Measurements from ENCODE around the gene ABTB2.

The ABTB2 gene

DNA sequence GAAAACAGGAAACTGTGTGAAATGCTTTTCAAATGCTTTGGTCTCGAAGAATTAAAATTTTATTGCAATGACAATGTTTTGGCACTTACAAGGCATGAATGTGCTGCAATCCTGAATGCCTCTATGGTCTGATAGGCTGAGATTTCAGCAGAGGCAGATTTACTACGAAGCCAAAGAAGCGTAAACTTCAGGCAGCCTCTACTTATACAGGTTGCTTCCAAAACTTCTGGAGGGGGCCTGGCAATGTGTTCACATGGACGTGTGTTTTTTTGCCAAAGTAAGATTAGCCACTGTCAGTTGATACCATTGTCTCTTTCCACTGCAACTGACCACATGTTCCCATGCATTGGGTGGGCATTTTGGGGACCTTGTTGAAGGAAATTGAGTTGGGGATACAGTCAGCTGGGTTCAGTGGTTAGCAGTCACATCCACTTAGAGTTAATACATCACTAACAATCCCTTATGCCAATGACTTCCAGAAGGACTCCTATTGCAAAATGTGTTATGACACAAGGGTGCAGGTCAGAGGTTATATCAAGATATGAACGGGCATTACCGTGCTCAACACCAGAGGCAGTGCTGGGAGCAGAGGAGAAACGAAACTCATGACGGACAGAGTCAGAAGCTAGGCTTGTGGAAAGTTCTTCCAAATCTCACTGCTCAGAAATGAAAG lies 48.8 kb downstream of the ABTB2 start:
- TF ChIP-seq, protein P1, sequence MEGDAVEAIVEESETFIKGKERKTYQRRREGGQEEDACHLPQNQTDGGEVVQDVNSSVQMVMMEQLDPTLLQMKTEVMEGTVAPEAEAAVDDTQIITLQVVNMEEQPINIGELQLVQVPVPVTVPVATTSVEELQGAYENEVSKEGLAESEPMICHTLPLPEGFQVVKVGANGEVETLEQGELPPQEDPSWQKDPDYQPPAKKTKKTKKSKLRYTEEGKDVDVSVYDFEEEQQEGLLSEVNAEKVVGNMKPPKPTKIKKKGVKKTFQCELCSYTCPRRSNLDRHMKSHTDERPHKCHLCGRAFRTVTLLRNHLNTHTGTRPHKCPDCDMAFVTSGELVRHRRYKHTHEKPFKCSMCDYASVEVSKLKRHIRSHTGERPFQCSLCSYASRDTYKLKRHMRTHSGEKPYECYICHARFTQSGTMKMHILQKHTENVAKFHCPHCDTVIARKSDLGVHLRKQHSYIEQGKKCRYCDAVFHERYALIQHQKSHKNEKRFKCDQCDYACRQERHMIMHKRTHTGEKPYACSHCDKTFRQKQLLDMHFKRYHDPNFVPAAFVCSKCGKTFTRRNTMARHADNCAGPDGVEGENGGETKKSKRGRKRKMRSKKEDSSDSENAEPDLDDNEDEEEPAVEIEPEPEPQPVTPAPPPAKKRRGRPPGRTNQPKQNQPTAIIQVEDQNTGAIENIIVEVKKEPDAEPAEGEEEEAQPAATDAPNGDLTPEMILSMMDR (IDR thresholded peaks at IDR 0.05; ENCODE audit: extremely low read depth, missing control alignments) = no peak
- DNase-seq (ENCODE audit: low spot score) = no peak

DNA sequence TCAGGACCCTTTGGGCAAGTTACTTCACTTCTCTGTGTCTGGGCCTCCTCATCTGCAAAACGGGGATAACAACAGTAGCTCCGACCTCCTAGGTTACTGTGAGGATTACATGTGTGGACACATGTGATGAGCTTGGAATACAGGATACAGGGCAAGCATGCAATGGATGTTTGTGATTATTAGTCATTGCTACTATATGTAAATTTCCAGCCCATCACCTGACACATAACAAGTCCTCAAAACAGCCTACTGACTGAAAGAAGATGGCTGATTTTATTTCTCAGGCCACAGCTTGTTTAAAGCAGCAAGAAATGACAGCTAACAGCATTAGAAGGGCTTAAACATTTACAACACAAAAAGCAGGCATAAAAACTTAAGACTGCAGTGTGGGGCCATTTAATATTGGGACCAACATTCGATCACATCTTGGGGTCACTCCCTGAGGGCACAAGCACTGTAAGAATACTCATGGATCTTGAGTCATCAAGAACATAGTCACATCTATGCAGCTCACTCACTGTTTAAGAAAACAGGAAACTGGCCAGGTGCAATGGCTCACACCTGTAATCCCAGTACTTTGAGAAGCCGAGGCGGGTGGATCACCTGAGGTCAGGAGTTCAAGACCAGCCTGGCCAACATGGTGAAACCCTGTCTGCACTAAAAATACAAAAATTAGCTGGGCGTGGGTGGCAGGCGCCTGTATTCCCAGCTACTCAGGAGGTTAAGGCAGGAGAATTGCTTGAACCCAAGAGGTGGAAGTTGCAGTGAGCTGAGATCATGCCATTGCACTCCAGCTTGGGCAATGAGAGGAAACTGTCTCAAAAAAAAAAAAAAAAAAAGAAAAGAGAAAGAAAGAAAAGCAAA lies 49.5 kb downstream of the ABTB2 start:
- no peak for DNase-seq (ENCODE audit: low spot score)

DNA sequence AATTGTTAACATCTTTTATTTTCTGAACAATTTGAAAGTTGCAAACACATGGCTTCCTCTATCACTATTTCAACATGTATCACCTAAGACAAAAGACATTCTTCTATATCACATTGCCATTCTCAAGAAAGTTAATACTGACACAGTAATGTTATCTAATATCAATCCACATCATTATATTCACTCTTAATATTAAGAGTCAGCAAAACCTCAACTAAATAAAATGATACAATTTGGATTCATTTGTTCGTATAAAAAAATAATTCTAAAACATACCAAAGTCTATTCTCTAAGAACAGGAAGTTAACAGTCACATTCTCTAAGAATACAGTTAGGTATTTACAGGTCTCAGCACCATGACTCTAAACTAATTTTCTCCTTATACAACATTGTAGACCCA lies 52.0 kb downstream of the ABTB2 start:
- DNase-seq (ENCODE audit: low spot score) = no peak
- TF ChIP-seq, protein P1 (IDR thresholded peaks at IDR 0.05; ENCODE audit: extremely low read depth, missing control alignments) = no peak

More for the DNA sequence above, 49.5 kb downstream of the ABTB2 start:
- TF ChIP-seq, protein P1 (IDR thresholded peaks at IDR 0.05; ENCODE audit: extremely low read depth, missing control alignments) = no peak

DNA sequence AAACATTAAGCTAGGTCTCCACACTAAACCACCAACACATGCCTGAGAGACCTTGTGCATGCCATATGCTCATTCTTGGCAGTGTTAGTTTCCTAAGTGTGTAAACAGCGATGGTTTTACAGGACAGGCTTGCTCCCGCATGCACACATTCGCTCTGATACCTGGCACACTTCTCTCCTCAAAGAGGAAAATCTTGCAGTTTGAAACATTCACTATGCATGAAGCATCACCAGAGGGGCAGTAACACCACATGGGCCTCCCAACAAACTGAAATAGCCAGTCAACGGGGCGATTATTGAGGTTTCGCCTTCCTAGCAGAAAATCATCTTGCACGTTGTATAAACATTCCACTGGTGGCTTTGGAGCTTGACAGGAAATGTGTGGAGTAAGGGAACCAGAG lies 52.6 kb downstream of the ABTB2 start:
- TF ChIP-seq, protein P1 (IDR thresholded peaks at IDR 0.05; ENCODE audit: extremely low read depth, missing control alignments) = no peak
- no peak for DNase-seq (ENCODE audit: low spot score)

DNA sequence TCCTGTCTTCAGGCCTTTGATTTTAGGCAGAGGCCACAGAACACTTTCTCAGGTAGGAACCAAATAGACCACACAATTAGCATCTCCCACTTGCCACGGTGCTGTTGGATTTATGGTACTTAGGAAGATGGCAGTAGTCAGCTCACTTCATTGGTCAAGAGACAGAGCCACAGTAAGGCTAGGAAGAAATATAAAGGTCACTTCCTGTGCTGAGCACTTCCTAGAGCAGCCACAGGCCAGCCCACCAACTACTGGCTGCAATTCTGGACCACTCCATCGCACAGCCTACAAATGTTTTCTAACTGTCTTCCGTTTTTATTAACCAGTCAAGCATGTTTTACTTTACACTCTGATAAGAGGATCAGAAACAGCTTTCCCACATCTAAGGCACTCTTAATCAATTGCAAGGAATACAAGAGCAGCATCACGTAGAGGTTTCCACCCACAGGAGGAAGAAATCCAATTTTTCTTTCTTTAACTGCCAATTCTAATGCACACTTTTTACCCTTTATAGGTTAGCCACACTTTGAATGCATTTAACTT lies 54.7 kb downstream of the ABTB2 start:
- TF ChIP-seq, protein P1 (IDR thresholded peaks at IDR 0.05; ENCODE audit: extremely low read depth, missing control alignments) = no peak

DNA sequence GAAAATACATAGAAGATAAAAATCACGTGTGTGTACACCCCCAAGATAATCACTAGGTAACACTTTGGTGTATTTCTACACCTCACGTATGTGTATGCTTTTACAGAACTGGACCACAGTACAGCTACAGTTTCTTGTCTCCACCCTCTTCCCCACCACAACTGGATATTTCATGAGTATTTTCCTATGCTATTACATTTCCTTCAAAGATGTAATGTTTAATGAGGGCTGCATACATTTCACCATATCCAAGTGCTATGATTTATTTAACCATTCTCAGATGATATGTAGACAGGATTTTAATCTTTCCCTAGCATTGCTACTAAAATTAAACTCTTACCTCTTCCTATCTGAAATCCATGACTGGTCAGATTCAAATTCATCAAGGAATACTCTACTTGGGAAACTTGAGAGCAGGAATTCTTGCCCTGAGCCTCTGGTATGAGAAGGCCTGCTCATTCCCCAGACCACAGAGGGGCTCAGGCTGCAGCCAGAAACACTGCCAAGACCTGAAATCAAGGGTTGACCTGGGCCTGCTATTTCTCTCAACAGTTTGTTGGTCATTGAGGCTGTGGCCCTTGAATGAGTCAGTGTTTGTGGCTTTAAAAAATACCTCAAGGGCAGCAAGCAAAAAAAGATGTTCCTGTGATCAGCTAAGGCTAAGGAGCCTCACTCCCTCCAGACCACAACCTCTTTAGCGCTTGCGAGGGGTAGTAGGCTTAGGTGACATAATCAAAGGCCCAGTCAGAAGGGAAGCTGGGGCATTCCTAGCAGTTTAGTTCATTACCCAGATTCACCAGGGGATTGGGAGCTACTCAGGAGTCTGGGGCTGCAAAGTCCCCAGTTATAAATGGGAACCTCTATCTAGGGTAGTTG lies 55.5 kb downstream of the ABTB2 start:
- DNase-seq (ENCODE audit: low spot score) = peak; percentile 41
- TF ChIP-seq, protein P1 (IDR thresholded peaks at IDR 0.05; ENCODE audit: extremely low read depth, missing control alignments) = no peak

More for the DNA sequence above, 54.7 kb downstream of the ABTB2 start:
- no peak for DNase-seq (ENCODE audit: low spot score)

All from GM20000 (cell line).